Ishikawa (cell line): ENCODE measurements around the gene LEKR1.

ENCODE experiments used
- CEBPB ChIP-seq: IDR thresholded peaks from 2 replicates; pipeline ENCODE4 v1.6.1; 2012
- EP300 ChIP-seq: IDR thresholded peaks from 2 replicates; pipeline ENCODE4 v1.6.1; 2012; ENCODE audit warnings: borderline replicate concordance
- FOXM1 ChIP-seq: IDR thresholded peaks from 2 replicates; pipeline ENCODE4 v1.6.1; 2012; ENCODE audit warnings: low read depth, borderline replicate concordance
- RAD21 ChIP-seq: IDR thresholded peaks from 2 replicates; pipeline ENCODE4 v1.6.1; 2012; ENCODE audit warnings: low read depth
- TAF1 ChIP-seq: IDR thresholded peaks from 2 replicates; pipeline ENCODE4 v1.6.1; 2012; ENCODE audit warnings: low read depth, mild to moderate bottlenecking
- TCF12 ChIP-seq: IDR thresholded peaks from 2 replicates; pipeline ENCODE4 v1.6.1; 2012; ENCODE audit warnings: low read depth
- TEAD4 ChIP-seq: IDR thresholded peaks from 2 replicates; pipeline ENCODE4 v1.6.1; 2012
- YY1 ChIP-seq: IDR thresholded peaks from 2 replicates; pipeline ENCODE4 v1.6.1; 2012; ENCODE audit warnings: low read depth
- TF ChIP-seq, protein P1 (sequence below): IDR thresholded peaks from 2 replicates; pipeline ENCODE4 v1.6.1; 2012
- TF ChIP-seq, protein P2 (sequence below): IDR thresholded peaks from 2 replicates; pipeline ENCODE4 v1.6.1; 2012; ENCODE audit warnings: low read depth, mild to moderate bottlenecking
- TF ChIP-seq, protein P3 (sequence below): IDR thresholded peaks from 2 replicates; pipeline ENCODE4 v1.6.1; 2012

DNA sequence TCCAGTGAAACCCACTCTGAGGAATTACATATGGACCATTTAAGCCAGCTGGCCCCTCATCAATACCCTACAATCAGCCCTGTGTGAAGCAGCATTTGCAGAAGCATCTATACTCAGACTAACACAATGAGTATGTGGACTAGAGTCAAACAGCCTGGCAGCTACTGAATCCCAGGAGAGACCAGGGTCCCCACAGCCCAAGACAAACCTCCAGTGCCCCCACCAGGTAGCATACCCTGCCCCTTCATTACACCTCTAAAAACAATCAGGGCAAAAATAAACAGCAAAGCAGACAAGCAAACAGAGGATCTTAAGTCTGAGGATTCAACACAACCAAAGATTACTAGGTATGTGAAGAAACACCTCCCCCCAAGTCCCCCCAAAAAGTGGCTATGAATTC lies 157.4 kb downstream of the LEKR1 start:
- TF ChIP-seq FOXM1 (no peak), TAF1 (no peak), EP300 (no peak), CEBPB (no peak), YY1 (no peak), RAD21 (no peak), TEAD4 (no peak), TCF12 (no peak)
- TF ChIP-seq, protein P1, sequence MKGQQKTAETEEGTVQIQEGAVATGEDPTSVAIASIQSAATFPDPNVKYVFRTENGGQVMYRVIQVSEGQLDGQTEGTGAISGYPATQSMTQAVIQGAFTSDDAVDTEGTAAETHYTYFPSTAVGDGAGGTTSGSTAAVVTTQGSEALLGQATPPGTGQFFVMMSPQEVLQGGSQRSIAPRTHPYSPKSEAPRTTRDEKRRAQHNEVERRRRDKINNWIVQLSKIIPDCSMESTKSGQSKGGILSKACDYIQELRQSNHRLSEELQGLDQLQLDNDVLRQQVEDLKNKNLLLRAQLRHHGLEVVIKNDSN = no peak
- TF ChIP-seq, protein P2, sequence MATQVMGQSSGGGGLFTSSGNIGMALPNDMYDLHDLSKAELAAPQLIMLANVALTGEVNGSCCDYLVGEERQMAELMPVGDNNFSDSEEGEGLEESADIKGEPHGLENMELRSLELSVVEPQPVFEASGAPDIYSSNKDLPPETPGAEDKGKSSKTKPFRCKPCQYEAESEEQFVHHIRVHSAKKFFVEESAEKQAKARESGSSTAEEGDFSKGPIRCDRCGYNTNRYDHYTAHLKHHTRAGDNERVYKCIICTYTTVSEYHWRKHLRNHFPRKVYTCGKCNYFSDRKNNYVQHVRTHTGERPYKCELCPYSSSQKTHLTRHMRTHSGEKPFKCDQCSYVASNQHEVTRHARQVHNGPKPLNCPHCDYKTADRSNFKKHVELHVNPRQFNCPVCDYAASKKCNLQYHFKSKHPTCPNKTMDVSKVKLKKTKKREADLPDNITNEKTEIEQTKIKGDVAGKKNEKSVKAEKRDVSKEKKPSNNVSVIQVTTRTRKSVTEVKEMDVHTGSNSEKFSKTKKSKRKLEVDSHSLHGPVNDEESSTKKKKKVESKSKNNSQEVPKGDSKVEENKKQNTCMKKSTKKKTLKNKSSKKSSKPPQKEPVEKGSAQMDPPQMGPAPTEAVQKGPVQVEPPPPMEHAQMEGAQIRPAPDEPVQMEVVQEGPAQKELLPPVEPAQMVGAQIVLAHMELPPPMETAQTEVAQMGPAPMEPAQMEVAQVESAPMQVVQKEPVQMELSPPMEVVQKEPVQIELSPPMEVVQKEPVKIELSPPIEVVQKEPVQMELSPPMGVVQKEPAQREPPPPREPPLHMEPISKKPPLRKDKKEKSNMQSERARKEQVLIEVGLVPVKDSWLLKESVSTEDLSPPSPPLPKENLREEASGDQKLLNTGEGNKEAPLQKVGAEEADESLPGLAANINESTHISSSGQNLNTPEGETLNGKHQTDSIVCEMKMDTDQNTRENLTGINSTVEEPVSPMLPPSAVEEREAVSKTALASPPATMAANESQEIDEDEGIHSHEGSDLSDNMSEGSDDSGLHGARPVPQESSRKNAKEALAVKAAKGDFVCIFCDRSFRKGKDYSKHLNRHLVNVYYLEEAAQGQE = no peak
- TF ChIP-seq, protein P3, sequence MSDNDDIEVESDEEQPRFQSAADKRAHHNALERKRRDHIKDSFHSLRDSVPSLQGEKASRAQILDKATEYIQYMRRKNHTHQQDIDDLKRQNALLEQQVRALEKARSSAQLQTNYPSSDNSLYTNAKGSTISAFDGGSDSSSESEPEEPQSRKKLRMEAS = no peak
